Uterus (tissue), 4 donors: ENCODE measurements around the gene TSKU. TPM values are rescaled to one million over a fixed set of nuclear protein-coding genes. Genes with fewer than 3 reads are reported as not detected.

Experiments used
- DNase-seq, 2 donors: peaks; one replicate each; pipeline ENCODE4 v3.0.0-alpha.2; 2019 to 2020
- H3K27ac ChIP-seq, 2 donors: fragments of 200-600 bp; sonication (generic); 1 replicate in 1 of 2; 2 replicates in 1 of 2; pipeline ENCODE4 v1.5.1; 2016 to 2018
- H3K27me3 ChIP-seq, 2 donors: fragments of 200-600 bp; sonication (generic); one replicate each; pipeline ENCODE4 v1.5.1; 2018 to 2019; ENCODE audit warnings: control low read depth in 1 of 2
- H3K36me3 ChIP-seq, 2 donors: fragments of 200-600 bp; sonication (generic); one replicate each; pipeline ENCODE4 v1.5.1; 2019; ENCODE audit warnings: control low read depth in 1 of 2
- H3K4me1 ChIP-seq, 2 donors: fragments of 200-600 bp; sonication (generic); one replicate each; pipeline ENCODE4 v1.5.1; 2018 to 2019; ENCODE audit warnings: control low read depth in 1 of 2
- H3K4me3 ChIP-seq, 2 donors: fragments of 200-600 bp; sonication (generic); 1 replicate in 1 of 2; 2 replicates in 1 of 2; pipeline ENCODE4 v1.5.1; 2018 to 2019; ENCODE audit warnings: mild to moderate bottlenecking in 1 of 2
- H3K9me3 ChIP-seq, 2 donors: fragments of 200-600 bp; sonication (generic); one replicate each; pipeline ENCODE4 v1.5.1; 2019; ENCODE audit warnings: control low read depth in 1 of 2
- POLR2A ChIP-seq, 2 donors: fragments of 450-650 bp; IDR thresholded peaks; one replicate each; pipeline ENCODE4 v1.6.1; 2016; ENCODE audit warnings: antibody characterized with exemption in 2 of 2, mild to moderate bottlenecking in 1 of 2, moderate library complexity in 1 of 2
- intact Hi-C: fragments of 100-400 bp; cut with DNase I; formaldehyde crosslinking; loops from one replicate; pipeline ENCODE4 v1.15.1; 2023; ENCODE audit warnings: low total_unique reads
- total RNA-seq, 4 donors: library from RNA; depleted of rRNA in 3 of 4; stranded (reverse); fragments of >200 nt in 3 of 4; gene quantifications; one replicate each; pipeline versions ENCODE4 v1.1.0 to v1.2.4, GENCODE V29; 2014 to 2023
- TF ChIP-seq, protein P1 (sequence below), 4 experiments: fragments of 200-600 bp in 2 of 4; fragments of 450-650 bp in 2 of 4; sonication (generic) in 2 of 4; IDR thresholded peaks; one replicate each; pipeline ENCODE4 v1.5.1; 2016 to 2019; ENCODE audit warnings: antibody characterized with exemption in 4 of 4, mild to moderate bottlenecking in 2 of 4, moderate library complexity in 1 of 4
- donor health status: DM: yes; HTN: yes; CAD: no.

Gene TSKU
- total RNA-seq, 4 donors from 2014 or later = 19.4 to 108 (median 27.4) TPM

DNA sequence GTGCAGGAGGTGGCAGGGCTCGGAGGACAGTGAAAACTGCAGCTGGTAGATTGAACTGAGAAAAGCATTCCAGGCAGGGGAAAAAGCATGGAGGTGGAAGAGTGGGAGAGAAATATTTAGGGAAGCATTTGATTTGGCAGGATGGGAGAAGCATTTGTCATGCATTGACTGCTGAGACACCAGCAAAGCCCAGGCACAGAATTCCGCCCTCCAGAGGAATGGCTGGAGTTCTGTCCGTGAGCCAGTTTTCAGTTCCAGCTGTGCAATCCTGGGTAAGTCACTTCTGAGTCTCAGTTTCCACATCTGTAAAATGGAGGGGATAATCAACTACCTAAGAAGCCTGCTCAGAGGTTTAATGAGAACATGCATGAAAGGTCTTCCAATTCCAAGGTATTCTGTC lies 4.3 kb upstream of the TSKU start:
- intact Hi-C loops = no loop called here
- Histone ChIP-seq H3K4me1 (peaks cover 0 to 9% of the 10 kb centered on the region in 2 donors), H3K27ac (peak overlapping the region in 1 of 2 donors; percentile 41), H3K4me3 (no peak overlapping the region), H3K36me3 (no peaks in the 10 kb centered on the region), H3K9me3 (no peaks in the 10 kb centered on the region), H3K27me3 (no peaks in the 10 kb centered on the region)
- no peak for DNase-seq
- TF ChIP-seq, protein P1, sequence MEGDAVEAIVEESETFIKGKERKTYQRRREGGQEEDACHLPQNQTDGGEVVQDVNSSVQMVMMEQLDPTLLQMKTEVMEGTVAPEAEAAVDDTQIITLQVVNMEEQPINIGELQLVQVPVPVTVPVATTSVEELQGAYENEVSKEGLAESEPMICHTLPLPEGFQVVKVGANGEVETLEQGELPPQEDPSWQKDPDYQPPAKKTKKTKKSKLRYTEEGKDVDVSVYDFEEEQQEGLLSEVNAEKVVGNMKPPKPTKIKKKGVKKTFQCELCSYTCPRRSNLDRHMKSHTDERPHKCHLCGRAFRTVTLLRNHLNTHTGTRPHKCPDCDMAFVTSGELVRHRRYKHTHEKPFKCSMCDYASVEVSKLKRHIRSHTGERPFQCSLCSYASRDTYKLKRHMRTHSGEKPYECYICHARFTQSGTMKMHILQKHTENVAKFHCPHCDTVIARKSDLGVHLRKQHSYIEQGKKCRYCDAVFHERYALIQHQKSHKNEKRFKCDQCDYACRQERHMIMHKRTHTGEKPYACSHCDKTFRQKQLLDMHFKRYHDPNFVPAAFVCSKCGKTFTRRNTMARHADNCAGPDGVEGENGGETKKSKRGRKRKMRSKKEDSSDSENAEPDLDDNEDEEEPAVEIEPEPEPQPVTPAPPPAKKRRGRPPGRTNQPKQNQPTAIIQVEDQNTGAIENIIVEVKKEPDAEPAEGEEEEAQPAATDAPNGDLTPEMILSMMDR (IDR thresholded peaks at IDR 0.05) = no peak
- TF ChIP-seq POLR2A (IDR thresholded peaks at IDR 0.05) = no peak

DNA sequence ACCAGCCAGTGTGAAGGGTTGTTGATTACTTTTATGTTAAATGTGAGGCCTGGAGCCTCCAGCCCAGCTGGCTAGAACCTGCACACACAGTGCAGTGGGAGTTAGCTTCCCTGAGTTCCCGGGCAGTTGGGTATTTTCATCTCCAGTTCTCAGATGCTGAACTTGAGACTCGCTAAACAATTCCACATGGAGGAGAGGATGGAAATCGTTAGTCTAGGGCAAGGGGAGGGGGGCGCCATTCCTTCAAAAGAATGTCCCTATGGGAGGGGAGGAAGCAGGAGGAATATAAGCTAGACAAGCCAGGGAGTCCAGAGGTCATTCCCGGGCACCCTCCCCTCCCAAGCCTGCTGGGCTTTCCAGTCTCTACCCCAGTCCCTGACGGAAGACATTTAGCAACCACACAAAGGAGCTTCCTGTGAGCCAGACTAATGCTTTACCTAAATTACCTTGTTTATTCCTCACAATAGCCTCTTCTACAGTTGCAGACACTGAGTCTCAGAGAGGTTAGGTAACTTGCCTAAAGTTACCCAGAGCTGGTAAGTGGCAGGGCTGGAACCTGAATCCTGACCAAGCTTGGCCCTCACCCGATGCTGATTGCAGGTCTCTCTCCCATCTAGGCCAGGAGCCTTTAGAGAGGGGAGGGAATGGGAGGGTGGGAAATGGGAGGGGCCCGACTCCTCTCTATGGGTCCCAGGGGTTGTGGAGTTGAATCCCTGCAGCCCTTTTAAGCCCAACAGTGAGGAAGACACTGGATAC lies 1.9 kb upstream of the TSKU start:
- H3K4me1 ChIP-seq = no peaks in the 10 kb centered on the region
- intact Hi-C loops = no loop called here
- peak overlapping the region; percentile 93 to 99 for H3K27ac ChIP-seq

DNA sequence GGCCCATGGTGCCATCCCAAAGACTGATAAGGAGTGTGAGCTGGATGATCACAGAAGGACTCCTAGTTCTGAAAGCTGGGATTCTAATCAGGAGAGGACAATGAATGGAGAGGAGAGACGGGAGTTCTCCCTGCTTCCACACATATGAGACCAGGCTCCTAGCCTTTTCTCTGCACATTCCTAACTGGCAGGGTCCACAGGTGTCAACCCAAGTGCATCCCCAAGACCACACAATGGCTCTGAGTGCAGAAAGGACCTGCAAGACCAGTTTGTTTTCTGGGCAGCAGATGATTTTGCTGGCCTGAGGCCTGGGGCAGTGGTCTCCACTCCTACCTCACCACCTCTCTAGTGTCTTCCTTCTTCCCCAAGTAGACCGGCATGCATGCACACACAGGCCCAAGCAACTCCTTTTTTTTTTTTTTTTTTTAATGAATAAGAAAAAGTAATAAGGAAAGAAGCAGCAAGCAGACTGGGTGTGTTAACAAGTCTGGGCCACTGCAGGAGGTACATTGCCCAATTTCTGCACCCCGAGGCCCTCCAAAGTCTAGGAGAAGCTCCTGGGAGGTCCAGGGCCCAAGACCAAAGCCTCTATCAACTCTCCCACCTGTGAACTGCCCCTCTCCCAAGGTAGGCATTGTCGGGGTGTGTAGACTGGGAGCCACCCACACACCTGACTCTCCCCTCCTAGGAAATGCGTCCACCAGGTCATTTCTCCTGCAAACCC lies 1.2 kb upstream of the TSKU start:
- DNase-seq = no peak
- H3K4me3 ChIP-seq = peak overlapping the region; percentile 58 to 96
- intact Hi-C loops = no loop called here
- no peaks in the 10 kb centered on the region for H3K4me1 ChIP-seq
- H3K36me3 ChIP-seq = no peaks in the 10 kb centered on the region
- TF ChIP-seq, protein P1 (IDR thresholded peaks at IDR 0.05) = no peak
- H3K9me3 ChIP-seq = no peaks in the 10 kb centered on the region
- no peaks in the 10 kb centered on the region for H3K27me3 ChIP-seq
- peak overlapping the region; percentile 93 to 99 for H3K27ac ChIP-seq

More for the DNA sequence above, 1.9 kb upstream of the TSKU start:
- Histone ChIP-seq H3K27me3 (no peaks in the 10 kb centered on the region), H3K36me3 (no peaks in the 10 kb centered on the region), H3K4me3 (no peak overlapping the region), H3K9me3 (no peaks in the 10 kb centered on the region)
- DNase-seq = no peak
- TF ChIP-seq POLR2A (IDR thresholded peaks at IDR 0.05) = no peak
- TF ChIP-seq, protein P1 (IDR thresholded peaks at IDR 0.05) = no peak

DNA sequence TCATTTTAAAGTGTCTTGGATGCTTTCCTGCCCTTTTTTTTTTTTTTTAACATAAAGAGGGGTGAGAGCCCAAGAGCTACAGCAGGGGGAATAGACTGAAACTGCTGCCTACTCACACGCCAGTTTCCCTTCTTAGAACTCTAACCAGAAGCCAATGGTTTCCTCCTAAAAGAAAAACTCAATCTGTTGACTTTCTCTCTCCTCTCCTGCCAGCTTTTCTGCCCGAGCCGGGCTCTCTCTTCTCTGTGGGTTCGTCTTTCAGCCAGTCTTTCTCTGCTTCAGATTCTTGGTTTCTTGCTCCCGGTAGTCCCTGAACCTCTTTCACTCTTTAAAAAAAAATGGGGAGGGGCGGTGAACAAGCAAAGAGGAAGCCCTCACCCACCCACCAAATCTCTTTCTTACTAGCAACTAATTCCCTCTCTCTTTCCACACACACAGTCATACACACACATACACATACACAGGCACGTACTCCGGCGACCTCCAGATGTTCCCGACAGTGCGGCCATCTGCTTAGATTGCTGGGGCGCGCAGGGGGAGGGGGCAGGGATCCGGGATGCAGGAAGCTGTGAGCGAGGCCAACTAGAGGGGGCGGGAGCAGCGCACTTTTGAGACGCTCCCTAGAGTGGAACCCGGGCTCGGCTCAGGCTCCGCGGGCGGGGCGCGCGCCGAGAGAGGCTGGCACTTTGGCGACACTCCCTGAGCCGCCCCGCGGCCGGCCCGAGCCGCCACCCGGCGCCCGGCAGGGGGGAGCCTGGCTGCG lies 444 bp upstream of the TSKU start:
- TF ChIP-seq, protein P1 (IDR thresholded peaks at IDR 0.05) = peak in 1 of 4 experiments; percentile 30
- no peak for TF ChIP-seq POLR2A (IDR thresholded peaks at IDR 0.05)
- no peaks in the 10 kb centered on the region for H3K4me1 ChIP-seq
- intact Hi-C loops = no loop called here

More for the DNA sequence above, 444 bp upstream of the TSKU start:
- DNase-seq = peak; percentile 91 to 93
- Histone ChIP-seq H3K9me3 (no peaks in the 10 kb centered on the region), H3K36me3 (no peaks in the 10 kb centered on the region), H3K27ac (peak overlapping the region; percentile 93 to 99), H3K4me3 (peak overlapping the region; percentile 58 to 96), H3K27me3 (no peaks in the 10 kb centered on the region)
